SK-N-SH (cell line): ENCODE results near the gene NT5C3A. TPM values are rescaled to one million over a fixed set of nuclear protein-coding genes. Genes with fewer than 3 reads are reported as not detected.

ENCODE experiments used
- CTCF ChIA-PET: fragments of 300-600, 350-600 bp; formaldehyde crosslinking; extraction: SDS; loops from one replicate; lab custom pipeline; 2021; lab: Yijun Ruan, JAX
- POLR2A ChIA-PET: fragments of 350-600 bp; sonication (Branson Sonifier 250); formaldehyde crosslinking; extraction: SDS; loops from one replicate; lab custom pipeline; 2020; ENCODE audit warnings: antibody characterized with exemption, inconsistent platforms; lab: Yijun Ruan, JAX
- DNase-seq: peaks from one replicate; pipeline ENCODE4 v3.0.0; 2012
- H2AFZ ChIP-seq: fragments of 200-600 bp; sonication (generic); 2 replicates; pipeline ENCODE4 v1.8.1; 2016; ENCODE audit warnings: antibody characterized with exemption, mild to moderate bottlenecking, low read depth
- H3F3A ChIP-seq: fragments of 200-600 bp; sonication (generic); replicated peaks from 2 replicates; pipeline ENCODE3; 2016; ENCODE audit warnings: antibody characterized with exemption, mild to moderate bottlenecking; ENCODE audit not compliant: insufficient read depth
- H3K27ac ChIP-seq, 2 experiments: fragments of 200-500 bp in 1 of 2; fragments of 200-600 bp in 1 of 2; sonication (Bioruptor generic) in 1 of 2; sonication (generic), shearing (Covaris generic) in 1 of 2; 2 replicates each; pipeline versions ENCODE4 v1.5.1 to v1.6.1; 2014 to 2016; ENCODE audit warnings: low read depth in 2 of 2, inconsistent platforms in 1 of 2, low read length in 1 of 2, mild to moderate bottlenecking in 1 of 2, mixed read lengths in 1 of 2
- H3K27me3 ChIP-seq: fragments of 200-600 bp; sonication (generic), shearing (Covaris generic); 2 replicates; pipeline ENCODE4 v1.6.1; 2016; ENCODE audit warnings: mixed run types; ENCODE audit not compliant: insufficient read depth
- H3K36me3 ChIP-seq, 2 experiments: fragments of 200-500 bp in 1 of 2; fragments of 200-600 bp in 1 of 2; sonication (Bioruptor generic) in 1 of 2; sonication (generic) in 1 of 2; replicated peaks in 1 of 2; 2 replicates each; pipeline versions ENCODE3 to v1.5.1; 2014 to 2016; ENCODE audit warnings: low read length in 1 of 2, mild to moderate bottlenecking in 1 of 2; ENCODE audit not compliant: insufficient read depth in 2 of 2, control insufficient read depth in 1 of 2
- H3K4me1 ChIP-seq, 2 experiments: fragments of 200-500 bp in 1 of 2; fragments of 200-600 bp in 1 of 2; sonication (Bioruptor generic) in 1 of 2; sonication (generic), shearing (Covaris generic) in 1 of 2; 2 replicates each; pipeline versions ENCODE4 v1.5.1 to v1.6.1; 2014 to 2016; ENCODE audit warnings: low read depth in 1 of 2, low read length in 1 of 2, mixed run types in 1 of 2; ENCODE audit not compliant: insufficient read depth in 2 of 2, control insufficient read depth in 1 of 2
- H3K4me2 ChIP-seq: fragments of 200-600 bp; sonication (generic), shearing (Covaris generic); 2 replicates; pipeline ENCODE4 v1.6.1; 2017; ENCODE audit warnings: mixed run types
- H3K4me3 ChIP-seq, 2 experiments: fragments of 200-500 bp in 1 of 2; fragments of 200-600 bp in 1 of 2; sonication (Bioruptor generic) in 1 of 2; sonication (generic), shearing (Covaris generic) in 1 of 2; 2 replicates each; pipeline versions ENCODE4 v1.5.1 to v1.8.1; 2014 to 2016; ENCODE audit warnings: low read depth in 2 of 2, inconsistent platforms in 1 of 2, low read length in 1 of 2, mild to moderate bottlenecking in 1 of 2, mixed read lengths in 1 of 2, moderate library complexity in 1 of 2
- H3K79me2 ChIP-seq: fragments of 200-600 bp; sonication (generic); 2 replicates; pipeline ENCODE4 v1.8.1; 2017; ENCODE audit warnings: mild to moderate bottlenecking; ENCODE audit not compliant: insufficient read depth
- H3K9ac ChIP-seq: fragments of 200-600 bp; sonication (generic); 2 replicates; pipeline ENCODE4 v1.6.1; 2017; ENCODE audit warnings: mixed run types
- H3K9me2 ChIP-seq: fragments of 200-600 bp; sonication (generic); 2 replicates; pipeline ENCODE4 v1.6.1; 2017; ENCODE audit warnings: mixed run types
- H3K9me3 ChIP-seq: fragments of 200-600 bp; sonication (generic); 2 replicates; pipeline ENCODE4 v1.6.1; 2017; ENCODE audit warnings: mixed run types, mild to moderate bottlenecking, moderate library complexity
- H4K20me1 ChIP-seq: fragments of 200-600 bp; sonication (generic); 2 replicates; pipeline ENCODE4 v1.6.1; 2017; ENCODE audit warnings: mild to moderate bottlenecking, mixed run types; ENCODE audit not compliant: insufficient read depth
- CHD2 ChIP-seq: fragments of 150-350 bp; IDR thresholded peaks from 2 replicates; pipeline ENCODE4 v1.6.1; 2018; ENCODE audit warnings: low read length; ENCODE audit not compliant: partially characterized antibody
- ELF1 ChIP-seq: IDR thresholded peaks from 2 replicates; pipeline ENCODE4 v1.4.0; 2012
- EZH2phosphoT487 ChIP-seq: fragments of 200-600 bp; sonication (generic); IDR thresholded peaks from 2 replicates; pipeline ENCODE4 v1.6.1; 2017; ENCODE audit warnings: low read depth, mixed run types, mild to moderate bottlenecking, antibody characterized with exemption, moderate library complexity, borderline replicate concordance
- FOXJ3 ChIP-seq: sonication (generic); formaldehyde crosslinking; IDR thresholded peaks from 2 replicates; pipeline ENCODE4 v1.5.1; 2020; ENCODE audit warnings: mild to moderate bottlenecking, missing genetic modification reagents
- FOXM1 ChIP-seq: IDR thresholded peaks from 2 replicates; pipeline ENCODE4 v1.4.0; 2012; ENCODE audit warnings: low read depth, mild to moderate bottlenecking
- GABPA ChIP-seq: IDR thresholded peaks from 2 replicates; pipeline ENCODE4 v1.4.0; 2012; ENCODE audit warnings: low read depth, mild to moderate bottlenecking
- JUND ChIP-seq: IDR thresholded peaks from 2 replicates; pipeline ENCODE4 v1.4.0; 2012
- MAX ChIP-seq: IDR thresholded peaks from 2 replicates; pipeline ENCODE4 v1.4.0; 2012; ENCODE audit warnings: low read depth
- MEF2A ChIP-seq: IDR thresholded peaks from 2 replicates; pipeline ENCODE4 v1.4.0; 2012; ENCODE audit warnings: low read depth, borderline replicate concordance
- MXI1 ChIP-seq: IDR thresholded peaks from 2 replicates; pipeline ENCODE4 v1.6.1; 2012; ENCODE audit warnings: mild to moderate bottlenecking, low read depth, low read length, improper control_type of control experiment
- NRF1 ChIP-seq: IDR thresholded peaks from 2 replicates; pipeline ENCODE4 v1.6.1; 2012; ENCODE audit warnings: low read depth, mild to moderate bottlenecking, low read length
- PBX3 ChIP-seq: IDR thresholded peaks from 2 replicates; pipeline ENCODE4; 2012
- POLR2AphosphoS5 ChIP-seq: IDR thresholded peaks from 2 replicates; pipeline ENCODE4 v1.6.1; 2012; ENCODE audit warnings: low read depth, low read length
- RCOR1 ChIP-seq: fragments of 150-350 bp; IDR thresholded peaks from 2 replicates; pipeline ENCODE4 v1.6.1; 2017; ENCODE audit warnings: antibody characterized with exemption, low read length
- RXRA ChIP-seq: IDR thresholded peaks from 2 replicates; pipeline ENCODE4 v1.4.0; 2012; ENCODE audit warnings: low read depth, mild to moderate bottlenecking, borderline replicate concordance
- TAF1 ChIP-seq: IDR thresholded peaks from 2 replicates; pipeline ENCODE4 v1.6.1; 2012; ENCODE audit warnings: low read depth, mild to moderate bottlenecking, low read length, moderate library complexity, borderline replicate concordance
- YY1 ChIP-seq: IDR thresholded peaks from 2 replicates; pipeline ENCODE4 v1.4.0; 2012; ENCODE audit warnings: low read depth, mild to moderate bottlenecking
- WGBS: methylation state at CpG from one replicate; pipeline ENCODE4 v1.1.6; 2017; ENCODE audit warnings: low lambda C conversion rate; 5-methylcytosine and 5-hydroxymethylcytosine counted together
- polyA plus RNA-seq, 3 experiments: library from polyadenylated mRNA; depleted of rRNA; stranded (reverse); fragments of >200 nt; gene quantifications; 2 replicates each; pipeline ENCODE4 v1.2.3, GENCODE V29; 2012
- TF ChIP-seq, protein P1 (sequence below): IDR thresholded peaks from 2 replicates; pipeline ENCODE4 v1.6.1; 2012; ENCODE audit warnings: mild to moderate bottlenecking, low read depth, low read length, moderate library complexity

NT5C3A gene
- polyA plus RNA-seq, 1 of the 3 experiments (the other 2 are of a cell fraction), result 13.2 TPM

DNA sequence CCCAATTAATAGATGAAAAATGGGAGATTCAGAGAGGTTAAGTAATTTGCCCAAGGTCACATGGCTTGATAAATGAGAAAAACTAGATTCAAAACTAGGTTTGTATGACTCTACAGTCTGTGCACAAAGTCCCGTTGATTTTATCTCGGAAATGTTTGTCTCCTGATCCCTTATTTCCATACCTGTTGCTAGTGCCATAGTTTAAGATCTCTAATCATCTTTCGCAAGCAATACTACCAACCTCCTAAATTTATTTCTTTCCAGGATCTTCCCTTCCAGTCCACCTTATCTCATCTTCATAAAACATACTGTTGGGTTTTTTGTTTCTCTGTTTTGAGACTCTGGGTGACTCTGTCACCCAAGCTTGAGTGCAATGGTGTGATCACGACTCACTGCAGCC, 2.9 kb downstream of the NT5C3A start:
- 48% methylated on average over 4 of the region's 4 CpGs for WGBS
- peaks cover 81% of the 10 kb centered on the region for H3K79me2 ChIP-seq
- H3K4me3 ChIP-seq, result no peak overlapping the region
- no peak overlapping the region for H2AFZ ChIP-seq
- no peak for TF ChIP-seq CHD2
- no peak for TF ChIP-seq GABPA
- TF ChIP-seq POLR2AphosphoS5, result no peak
- TF ChIP-seq JUND, result no peak
- TF ChIP-seq PBX3, result no peak
- no peak for TF ChIP-seq NRF1
- no peak for TF ChIP-seq FOXM1
- TF ChIP-seq MEF2A, result no peak
- no peak for TF ChIP-seq TAF1
- TF ChIP-seq YY1, result no peak
- no peak for TF ChIP-seq FOXJ3 (CRISPR knock-in tag)
- no peak for TF ChIP-seq MAX
- no peak for TF ChIP-seq ELF1
- TF ChIP-seq RXRA, result no peak
- no peak for TF ChIP-seq MXI1
- TF ChIP-seq RCOR1, result no peak
- no peak for TF ChIP-seq EZH2phosphoT487
- TF ChIP-seq, protein P1, sequence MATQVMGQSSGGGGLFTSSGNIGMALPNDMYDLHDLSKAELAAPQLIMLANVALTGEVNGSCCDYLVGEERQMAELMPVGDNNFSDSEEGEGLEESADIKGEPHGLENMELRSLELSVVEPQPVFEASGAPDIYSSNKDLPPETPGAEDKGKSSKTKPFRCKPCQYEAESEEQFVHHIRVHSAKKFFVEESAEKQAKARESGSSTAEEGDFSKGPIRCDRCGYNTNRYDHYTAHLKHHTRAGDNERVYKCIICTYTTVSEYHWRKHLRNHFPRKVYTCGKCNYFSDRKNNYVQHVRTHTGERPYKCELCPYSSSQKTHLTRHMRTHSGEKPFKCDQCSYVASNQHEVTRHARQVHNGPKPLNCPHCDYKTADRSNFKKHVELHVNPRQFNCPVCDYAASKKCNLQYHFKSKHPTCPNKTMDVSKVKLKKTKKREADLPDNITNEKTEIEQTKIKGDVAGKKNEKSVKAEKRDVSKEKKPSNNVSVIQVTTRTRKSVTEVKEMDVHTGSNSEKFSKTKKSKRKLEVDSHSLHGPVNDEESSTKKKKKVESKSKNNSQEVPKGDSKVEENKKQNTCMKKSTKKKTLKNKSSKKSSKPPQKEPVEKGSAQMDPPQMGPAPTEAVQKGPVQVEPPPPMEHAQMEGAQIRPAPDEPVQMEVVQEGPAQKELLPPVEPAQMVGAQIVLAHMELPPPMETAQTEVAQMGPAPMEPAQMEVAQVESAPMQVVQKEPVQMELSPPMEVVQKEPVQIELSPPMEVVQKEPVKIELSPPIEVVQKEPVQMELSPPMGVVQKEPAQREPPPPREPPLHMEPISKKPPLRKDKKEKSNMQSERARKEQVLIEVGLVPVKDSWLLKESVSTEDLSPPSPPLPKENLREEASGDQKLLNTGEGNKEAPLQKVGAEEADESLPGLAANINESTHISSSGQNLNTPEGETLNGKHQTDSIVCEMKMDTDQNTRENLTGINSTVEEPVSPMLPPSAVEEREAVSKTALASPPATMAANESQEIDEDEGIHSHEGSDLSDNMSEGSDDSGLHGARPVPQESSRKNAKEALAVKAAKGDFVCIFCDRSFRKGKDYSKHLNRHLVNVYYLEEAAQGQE, result no peak
- 0 out of 2 replicates have a peak overlapping the region, but pooled peaks have one; percentile 78 for H3K4me2 ChIP-seq
- H3K27ac ChIP-seq, result no peak overlapping the region
- no peak for DNase-seq
- H4K20me1 ChIP-seq, result peaks cover 25% of the 10 kb centered on the region
- CTCF ChIA-PET, result interaction anchor here (0.6 to 8.1 kb wide), 2 partner anchors 19 to 49 kb away, joined by 3 to 64 read pairs; partner anchors contain the start of gene RP9
- no peaks in the 10 kb centered on the region for H3K27me3 ChIP-seq
- no peaks in the 10 kb centered on the region for H3K9me3 ChIP-seq
- H3K4me1 ChIP-seq, result peaks cover 3 to 10% of the 10 kb centered on the region in 2 experiments; a peak in 2 of 4 replicates
- peaks cover 2 to 4% of the 10 kb centered on the region in 2 experiments for H3K36me3 ChIP-seq
- H3K9ac ChIP-seq, result no peak overlapping the region
- POLR2A ChIA-PET, result no interaction called here
- no peaks in the 10 kb centered on the region for H3K9me2 ChIP-seq
- peaks cover 21% of the 10 kb centered on the region for H3F3A ChIP-seq
